KOPT-K1 (cell line): ENCODE measurements around the gene SLC50A1.
A peak's percentile ranks its signal among the peaks of the same experiment; 100 is the strongest.

Experiments
- H3K27ac ChIP-seq: fragments of 200-600 bp; sonication (generic); 2 replicates; pipeline ENCODE4 v1.5.1; 2016; ENCODE audit warnings: antibody characterized with exemption, mild to moderate bottlenecking, low read depth, low read length; ENCODE audit not compliant: poor library complexity, severe bottlenecking
- H3K36me3 ChIP-seq: fragments of 200-600 bp; sonication (generic); 2 replicates; pipeline ENCODE4 v1.5.1; 2017; ENCODE audit warnings: antibody characterized with exemption, mild to moderate bottlenecking, low read length, moderate library complexity; ENCODE audit not compliant: insufficient read depth
- H3K9me3 ChIP-seq: fragments of 200-600 bp; sonication (generic); 2 replicates; pipeline ENCODE4 v1.5.1; 2017; ENCODE audit warnings: antibody characterized with exemption, low read length, mild to moderate bottlenecking; ENCODE audit not compliant: insufficient read depth, poor library complexity, severe bottlenecking

SLC50A1 gene

DNA sequence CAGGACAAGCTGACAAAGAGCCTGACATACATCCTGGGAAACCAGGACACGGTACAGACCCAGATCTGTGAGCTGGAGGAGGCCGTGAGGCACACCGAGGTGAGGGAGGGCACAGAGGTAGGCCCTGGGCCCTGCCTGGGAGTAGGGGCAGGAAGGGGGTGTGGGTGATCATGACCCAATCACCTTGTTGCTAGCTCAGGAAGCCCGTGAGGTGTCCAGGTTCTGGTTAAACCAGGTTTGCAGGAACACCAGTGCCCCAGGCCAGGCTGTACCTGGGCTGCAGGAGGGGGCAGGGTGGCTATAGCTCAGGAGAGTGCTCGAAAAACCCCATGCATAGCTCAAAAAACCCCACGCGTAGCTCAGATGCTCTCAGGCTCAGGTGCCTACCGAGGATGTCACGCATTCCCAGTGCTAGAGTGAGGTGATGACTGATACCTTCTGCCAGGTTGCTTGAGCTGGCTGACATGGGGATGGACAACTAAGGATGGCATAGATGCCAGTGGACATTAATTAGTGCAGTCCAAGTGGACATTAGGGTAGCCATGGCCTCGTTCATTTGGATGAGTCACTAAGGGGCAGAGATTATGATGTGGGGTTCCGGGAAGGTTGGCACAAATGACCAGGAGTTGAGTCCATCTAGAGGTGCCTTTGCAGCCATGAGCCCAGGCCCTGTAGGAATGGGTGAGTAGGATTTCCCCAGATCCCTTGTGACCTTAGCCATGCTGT is 41.7 kb downstream of the SLC50A1 start:
- H3K36me3 ChIP-seq, result peaks cover 28% of the 10 kb centered on the region
- H3K9me3 ChIP-seq, result no peaks in the 10 kb centered on the region
- H3K27ac ChIP-seq, result peak overlapping the region; percentile 17

DNA sequence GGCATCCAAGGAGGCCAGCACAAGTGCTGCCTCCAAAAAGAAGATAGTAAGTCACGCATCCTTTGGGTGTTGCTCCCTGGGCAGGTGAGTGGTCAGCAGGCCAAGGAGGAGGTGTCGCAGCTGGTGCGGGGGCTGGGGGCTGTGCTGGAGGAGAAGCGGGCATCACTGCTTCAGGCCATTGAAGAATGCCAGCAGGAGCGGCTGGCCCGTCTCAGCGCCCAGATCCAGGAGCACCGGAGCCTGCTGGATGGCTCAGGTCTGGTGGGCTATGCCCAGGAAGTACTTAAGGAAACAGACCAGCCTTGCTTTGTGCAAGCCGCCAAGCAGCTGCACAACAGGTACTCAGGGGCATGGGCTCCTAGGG is 42.2 kb downstream of the SLC50A1 start:
- H3K9me3 ChIP-seq, result no peaks in the 10 kb centered on the region
- H3K36me3 ChIP-seq, result peaks cover 28% of the 10 kb centered on the region
- H3K27ac ChIP-seq, result no peak overlapping the region

DNA sequence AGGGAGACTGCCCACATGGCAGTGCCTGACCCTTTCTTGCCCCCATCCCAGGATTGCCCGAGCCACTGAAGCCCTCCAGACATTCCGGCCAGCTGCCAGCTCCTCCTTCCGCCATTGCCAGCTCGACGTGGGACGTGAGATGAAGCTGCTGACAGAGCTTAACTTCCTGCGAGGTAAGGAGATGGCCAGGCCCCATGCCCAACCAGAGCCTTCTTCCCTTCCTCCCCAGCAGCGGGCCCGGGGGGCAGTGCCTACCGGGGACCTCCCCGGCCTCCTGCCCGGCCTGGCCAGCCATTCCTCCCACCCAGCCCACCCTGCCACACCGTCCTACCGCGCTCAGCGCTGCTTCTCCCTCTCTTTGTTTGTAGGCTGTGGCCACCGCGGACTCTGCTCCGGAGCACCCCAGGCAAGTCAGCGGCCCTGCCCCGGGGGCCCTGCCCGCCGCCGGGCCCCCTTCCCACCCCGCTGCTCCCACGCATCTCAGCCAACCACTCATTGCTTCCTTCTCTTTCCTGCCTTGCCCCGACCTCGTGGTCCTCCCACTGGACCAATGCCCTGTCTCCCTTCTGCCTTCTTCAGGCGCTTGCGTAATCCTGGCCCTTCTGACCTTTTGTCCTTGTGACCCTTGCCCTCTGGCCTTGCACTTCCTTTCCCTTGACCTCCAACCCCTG is 42.9 kb downstream of the SLC50A1 start:
- Histone ChIP-seq H3K36me3 (peaks cover 28% of the 10 kb centered on the region), H3K9me3 (no peaks in the 10 kb centered on the region), H3K27ac (no peak overlapping the region)

DNA sequence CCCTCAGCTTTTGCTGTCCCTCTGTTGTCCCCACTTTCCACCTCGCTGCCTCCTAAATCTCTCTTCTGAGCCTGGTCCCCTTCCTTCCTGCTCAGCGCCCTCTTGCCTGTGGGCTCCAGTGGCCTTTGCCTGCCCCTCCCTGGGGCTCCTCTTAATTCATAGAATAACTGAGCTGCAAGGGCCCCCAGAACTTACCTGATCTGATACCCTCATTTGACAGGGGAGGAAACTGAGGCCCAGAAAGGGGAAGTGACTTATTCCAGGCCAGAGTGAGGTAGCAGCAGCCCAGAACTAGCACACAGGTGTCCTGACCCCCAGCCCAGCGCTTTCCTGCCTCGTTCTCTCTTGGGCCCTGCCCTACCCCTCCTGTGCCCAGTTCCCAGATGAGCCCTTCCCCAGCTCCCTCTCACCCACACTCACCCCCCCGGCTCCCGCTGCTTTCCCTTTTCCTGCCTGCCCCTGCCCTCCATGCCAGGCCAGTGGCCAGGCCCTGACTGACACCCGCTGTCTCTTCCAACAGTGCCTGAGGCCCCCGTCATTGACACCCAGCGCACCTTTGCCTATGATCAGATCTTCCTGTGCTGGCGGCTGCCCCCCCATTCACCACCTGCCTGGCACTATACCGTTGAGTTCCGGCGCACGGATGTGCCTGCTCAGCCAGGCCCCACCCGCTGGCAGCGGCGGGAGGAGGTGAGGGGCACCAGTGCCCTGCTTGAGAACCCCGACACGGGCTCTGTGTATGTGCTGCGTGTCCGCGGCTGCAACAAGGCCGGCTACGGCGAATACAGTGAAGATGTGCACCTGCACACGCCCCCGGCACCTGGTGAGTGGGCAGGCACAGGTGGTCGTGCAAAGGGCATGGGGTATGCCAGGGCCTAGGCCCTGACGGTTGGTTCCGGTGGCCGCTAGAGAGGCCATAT is 43.7 kb downstream of the SLC50A1 start:
- Histone ChIP-seq H3K9me3 (no peaks in the 10 kb centered on the region), H3K36me3 (peaks cover 28% of the 10 kb centered on the region), H3K27ac (no peak overlapping the region)

DNA sequence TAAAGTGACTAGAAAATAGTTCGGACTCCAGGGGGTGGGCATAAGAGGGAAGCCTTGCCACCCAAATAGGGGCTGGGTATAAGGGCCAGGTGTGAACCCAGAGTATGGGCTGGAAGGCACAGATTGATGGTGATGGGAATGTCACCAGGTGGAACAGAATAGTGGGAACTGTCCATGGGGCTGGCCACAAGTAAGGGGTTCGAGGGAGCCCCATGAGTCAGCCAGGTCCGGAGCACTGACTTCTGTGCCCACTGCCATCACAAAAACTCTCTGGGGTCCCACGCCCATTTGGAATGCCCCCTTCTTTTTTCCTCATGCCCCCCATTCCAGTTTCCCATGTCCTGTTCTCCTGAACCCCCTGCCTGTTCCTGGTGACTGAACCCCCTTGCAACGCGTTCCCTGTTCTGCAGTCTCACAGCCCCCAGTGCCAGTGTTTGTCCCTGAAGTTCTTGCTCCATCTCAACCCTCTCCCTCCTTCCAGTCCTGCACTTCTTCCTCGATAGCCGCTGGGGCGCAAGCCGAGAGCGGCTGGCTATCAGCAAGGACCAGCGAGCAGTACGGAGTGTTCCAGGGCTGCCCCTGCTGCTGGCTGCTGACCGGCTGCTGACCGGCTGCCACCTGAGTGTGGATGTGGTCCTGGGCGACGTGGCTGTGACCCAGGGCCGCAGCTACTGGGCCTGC is 45.9 kb downstream of the SLC50A1 start:
- H3K36me3 ChIP-seq, result peaks cover 28% of the 10 kb centered on the region
- H3K9me3 ChIP-seq, result no peaks in the 10 kb centered on the region
- no peak overlapping the region for H3K27ac ChIP-seq

DNA sequence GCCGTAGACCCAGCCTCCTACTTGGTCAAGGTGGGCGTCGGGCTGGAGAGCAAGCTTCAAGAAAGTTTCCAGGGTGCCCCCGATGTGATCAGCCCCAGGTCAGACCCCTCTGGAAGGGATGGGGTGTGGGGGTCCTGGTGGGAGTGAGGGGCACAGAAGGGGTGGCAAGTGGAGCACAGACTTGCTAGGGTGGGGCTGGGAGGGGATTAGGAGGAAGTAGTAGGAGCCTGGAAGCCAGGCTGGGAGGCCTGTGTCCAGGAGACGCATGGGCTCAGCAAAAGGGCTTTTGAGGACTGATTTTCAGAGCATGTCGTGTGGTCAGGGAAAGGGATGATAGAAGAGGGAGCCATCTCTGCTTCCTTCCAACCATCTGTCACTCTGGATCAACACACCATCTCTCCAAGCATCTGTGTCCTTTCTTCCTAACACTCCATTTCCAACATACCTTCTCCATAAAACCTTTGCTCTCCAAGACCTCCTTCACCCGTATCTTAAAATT is 46.4 kb downstream of the SLC50A1 start:
- Histone ChIP-seq H3K9me3 (no peaks in the 10 kb centered on the region), H3K36me3 (peaks cover 25% of the 10 kb centered on the region)

DNA sequence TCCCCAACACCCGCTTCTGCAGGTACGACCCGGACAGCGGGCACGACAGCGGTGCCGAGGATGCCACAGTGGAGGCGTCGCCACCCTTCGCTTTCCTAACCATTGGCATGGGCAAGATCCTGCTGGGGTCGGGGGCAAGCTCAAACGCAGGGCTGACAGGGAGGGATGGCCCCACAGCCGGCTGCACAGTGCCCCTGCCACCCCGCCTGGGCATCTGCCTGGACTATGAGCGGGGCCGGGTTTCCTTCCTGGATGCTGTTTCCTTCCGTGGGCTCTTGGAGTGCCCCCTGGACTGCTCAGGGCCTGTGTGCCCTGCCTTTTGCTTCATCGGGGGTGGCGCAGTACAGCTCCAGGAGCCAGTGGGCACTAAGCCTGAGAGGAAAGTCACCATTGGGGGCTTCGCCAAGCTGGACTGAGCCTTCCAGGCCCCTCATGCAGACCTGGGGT is 48.1 kb downstream of the SLC50A1 start:
- H3K27ac ChIP-seq, result no peak overlapping the region
- H3K9me3 ChIP-seq, result no peaks in the 10 kb centered on the region

More for the DNA sequence above, 46.4 kb downstream of the SLC50A1 start:
- H3K27ac ChIP-seq, result no peak overlapping the region

DNA sequence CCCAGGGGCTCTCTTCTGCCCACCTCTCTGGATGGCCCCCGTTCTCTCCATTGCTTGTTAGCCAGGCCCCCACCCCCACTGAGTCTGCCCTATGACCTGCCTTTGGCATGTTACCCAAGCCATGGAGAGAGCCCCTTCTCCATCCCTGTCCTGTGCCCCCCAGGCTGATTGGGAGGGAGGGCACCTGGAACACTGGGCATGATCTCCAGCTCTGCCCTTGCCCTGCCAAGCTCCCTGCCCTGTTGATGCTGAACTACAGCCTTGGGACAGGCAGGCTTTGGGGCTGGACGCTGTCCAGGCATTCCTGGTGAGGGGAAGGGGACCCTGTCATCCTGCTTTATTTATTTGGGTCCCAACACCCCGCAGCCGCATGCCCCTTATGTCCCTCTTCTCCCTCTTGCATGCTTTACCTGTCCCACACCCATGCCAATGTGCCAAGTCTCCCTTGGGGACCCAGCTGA is 48.7 kb downstream of the SLC50A1 start:
- H3K27ac ChIP-seq, result no peak overlapping the region

More for the DNA sequence above, 48.1 kb downstream of the SLC50A1 start:
- peaks cover 12% of the 10 kb centered on the region for H3K36me3 ChIP-seq

DNA sequence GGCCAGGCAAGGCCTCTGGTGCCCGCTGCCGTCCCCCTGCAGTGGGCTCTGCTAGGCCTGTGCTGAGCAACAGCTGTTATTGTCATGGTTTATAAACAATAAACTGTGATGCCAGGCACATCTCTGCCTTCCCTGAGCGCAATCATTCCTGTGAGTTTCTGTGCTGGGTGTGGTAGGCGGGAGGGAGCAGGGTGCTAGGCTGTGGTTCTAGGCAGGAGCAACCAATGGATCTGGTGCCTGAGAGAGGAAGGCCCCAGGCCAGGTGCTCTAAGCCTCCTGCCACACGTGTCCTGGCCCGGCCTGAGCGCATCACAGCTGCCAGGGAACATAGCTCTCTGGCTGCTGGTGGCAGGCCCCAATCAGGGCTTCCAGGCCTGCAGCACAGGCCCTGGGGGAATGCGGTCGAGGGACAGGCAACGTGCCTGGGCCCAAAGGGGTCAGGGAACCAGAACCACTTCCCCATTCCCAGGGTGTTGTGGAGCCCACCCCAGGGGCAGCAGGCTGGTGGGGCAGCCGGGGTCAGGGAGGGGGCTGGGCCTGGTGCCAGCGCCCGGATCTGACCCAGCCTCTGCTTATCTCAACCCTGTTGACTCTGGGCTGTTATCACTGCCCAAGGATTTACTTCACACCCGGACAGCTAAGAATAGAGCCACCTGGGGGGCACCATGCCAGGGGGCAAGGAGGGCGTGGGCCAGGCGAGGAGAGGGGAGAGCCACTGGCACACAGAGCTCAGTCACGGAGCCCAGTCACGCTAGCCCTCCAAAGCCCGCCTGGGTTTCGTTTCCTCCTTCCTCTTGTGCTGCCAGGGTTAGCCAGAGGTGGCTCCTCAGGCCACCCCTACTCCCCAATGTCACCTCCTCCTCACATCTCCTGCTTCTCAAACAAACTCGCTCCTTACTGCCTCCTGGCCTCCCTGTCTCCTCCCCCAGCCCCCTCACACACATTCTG is 49.5 kb downstream of the SLC50A1 start:
- Histone ChIP-seq H3K36me3 (no peaks in the 10 kb centered on the region; the same call in 1 of the 2 replicates), H3K9me3 (no peaks in the 10 kb centered on the region), H3K27ac (no peak overlapping the region)

More for the DNA sequence above, 48.7 kb downstream of the SLC50A1 start:
- Histone ChIP-seq H3K9me3 (no peaks in the 10 kb centered on the region), H3K36me3 (peaks cover 6% of the 10 kb centered on the region)

DNA sequence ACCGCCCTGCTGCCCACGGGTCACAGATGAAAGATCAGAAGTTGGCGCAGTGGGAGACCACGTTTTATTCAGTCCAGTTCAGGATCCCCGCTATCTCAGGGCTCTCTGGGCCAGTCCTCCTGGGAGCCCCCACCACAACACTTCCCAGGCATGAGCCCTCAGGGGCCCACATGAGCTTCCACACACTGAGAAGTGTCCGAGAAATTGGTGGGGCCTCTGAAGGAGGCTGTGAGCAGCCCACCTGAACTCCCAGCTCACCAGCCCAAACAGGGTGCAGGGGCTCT is 50.1 kb downstream of the SLC50A1 start:
- no peak overlapping the region for H3K27ac ChIP-seq
- H3K36me3 ChIP-seq, result no peaks in the 10 kb centered on the region; the same call in 1 of the 2 replicates
- H3K9me3 ChIP-seq, result no peaks in the 10 kb centered on the region

DNA sequence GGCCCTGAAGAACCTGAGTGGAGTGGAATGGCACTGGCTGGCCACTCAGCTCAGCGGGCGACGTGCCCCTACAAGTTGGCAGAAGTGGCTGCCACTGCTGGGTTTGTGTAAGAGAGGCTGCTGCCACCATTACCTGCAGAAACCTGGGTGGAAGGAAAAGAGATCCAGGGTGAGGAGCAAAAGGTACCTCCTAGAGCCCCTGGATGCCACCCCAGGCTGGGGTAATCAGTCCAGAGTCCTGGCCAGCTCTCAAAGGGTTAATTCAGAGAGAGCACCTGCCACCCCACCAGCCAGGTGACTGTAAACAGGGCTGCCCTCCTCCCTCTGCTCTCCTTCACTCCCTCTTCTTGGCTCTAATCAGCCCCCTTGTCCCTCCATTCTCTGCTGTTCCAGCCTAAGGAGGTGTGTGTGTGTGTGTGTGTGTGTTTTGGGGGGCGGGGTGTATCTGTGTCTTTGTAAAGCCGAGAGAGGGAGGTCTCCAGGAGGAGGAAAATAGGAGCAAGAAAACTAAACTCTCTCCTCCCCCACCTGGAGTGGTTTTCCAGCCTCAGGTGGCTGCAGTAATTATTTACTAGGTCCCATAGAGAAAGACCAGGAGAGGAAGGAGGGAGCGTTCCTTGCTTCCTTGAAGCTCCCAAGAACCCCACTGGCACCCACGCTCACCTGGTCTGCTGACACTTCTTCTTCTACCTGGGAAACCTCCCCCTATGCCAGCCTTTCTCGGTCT is 50.6 kb downstream of the SLC50A1 start:
- no peak overlapping the region for H3K27ac ChIP-seq
- H3K36me3 ChIP-seq, result no peaks in the 10 kb centered on the region; the same call in 1 of the 2 replicates
- no peaks in the 10 kb centered on the region for H3K9me3 ChIP-seq

DNA sequence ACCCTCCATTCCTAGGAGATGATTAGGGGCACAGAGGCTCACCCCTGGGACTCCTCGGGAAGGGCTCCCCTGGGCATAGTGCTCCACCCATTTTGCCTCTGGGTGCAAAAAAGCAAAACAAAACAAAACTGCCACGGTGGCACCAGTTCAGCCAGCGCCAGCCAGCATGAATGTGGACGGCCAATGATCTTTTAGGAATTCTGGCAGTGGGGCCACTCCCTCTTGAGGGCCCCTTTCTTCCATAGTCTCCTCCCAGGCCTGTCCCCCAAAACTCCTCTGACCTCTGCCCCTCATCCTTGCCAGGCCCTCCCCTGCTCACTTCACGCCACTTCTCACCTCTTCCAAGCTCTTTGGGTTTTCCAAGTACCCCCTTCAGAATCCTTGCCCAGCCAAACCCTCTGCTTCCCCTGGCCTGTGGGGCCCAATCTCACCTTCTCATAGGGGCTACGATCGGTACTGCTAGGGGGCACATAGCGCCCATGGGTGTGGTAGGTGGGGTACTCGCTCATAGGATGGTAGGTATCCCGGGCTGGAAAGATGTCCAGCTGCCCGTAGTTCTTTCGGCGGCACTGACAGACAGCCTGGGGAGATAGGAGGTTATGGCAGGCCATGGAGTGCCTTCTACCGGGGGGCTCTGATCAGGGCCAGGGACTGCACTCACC is 51.3 kb downstream of the SLC50A1 start:
- no peaks in the 10 kb centered on the region for H3K36me3 ChIP-seq
- no peaks in the 10 kb centered on the region for H3K9me3 ChIP-seq
- no peak overlapping the region for H3K27ac ChIP-seq

DNA sequence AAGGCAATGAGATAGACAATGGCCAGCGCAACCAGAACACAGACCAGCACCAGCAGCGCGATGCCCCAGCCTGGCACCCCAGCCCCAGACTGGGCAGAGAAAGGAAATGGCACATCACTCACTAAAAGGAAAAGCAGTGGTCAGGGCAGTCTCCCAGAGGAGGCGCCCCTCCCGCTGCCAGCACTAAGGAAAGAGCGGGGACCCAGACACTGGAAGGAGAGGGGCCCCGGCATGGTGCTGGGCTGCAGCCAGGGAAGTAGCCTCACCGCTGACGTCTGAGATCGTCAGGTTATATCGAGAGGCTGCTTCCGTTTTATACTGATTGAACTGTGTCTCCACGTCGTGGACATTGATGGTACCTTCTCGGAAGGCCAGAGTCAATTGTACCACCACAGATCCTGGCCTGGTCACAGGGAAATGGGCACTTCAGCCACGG is 51.8 kb downstream of the SLC50A1 start:
- Histone ChIP-seq H3K9me3 (no peaks in the 10 kb centered on the region), H3K36me3 (no peaks in the 10 kb centered on the region), H3K27ac (no peak overlapping the region)
